IMR-90 (cell line): ENCODE measurements around the gene ISM1. TPM values are rescaled to one million over a fixed set of nuclear protein-coding genes. Genes with fewer than 3 reads are reported as not detected.

Source experiments
- ATAC-seq: fragments of 200-7000 bp; cut with Tn5 transposase; 2 replicates; pipeline ENCODE4 v1.9.1; 2020; ENCODE audit warnings: low read depth, mild to moderate bottlenecking, moderate library complexity
- BruUV-seq: library from RNA; stranded (reverse); fragments of 400-500 nt; replicated peaks from 2 replicates; lab custom pipeline; 2021; lab: Mats Ljungman, UMichigan
- CTCF ChIA-PET: fragments of 300-600 bp; formaldehyde crosslinking; extraction: SDS; loops from one replicate; lab custom pipeline; 2021; ENCODE audit warnings: antibody characterized with exemption; lab: Yijun Ruan, JAX
- POLR2A ChIA-PET: fragments of 300-600 bp; sonication (Branson Sonifier 250); formaldehyde crosslinking; loops from one replicate; lab custom pipeline; 2022; ENCODE audit warnings: antibody characterized with exemption; ENCODE audit not compliant: unreplicated experiment; lab: Charles Lee
- DNase-seq: peaks from one replicate; pipeline ENCODE4 v3.0.0; 2013
- H2AFZ ChIP-seq: replicated peaks from 2 replicates; pipeline ENCODE3; 2013; ENCODE audit warnings: low read length, mild to moderate bottlenecking; ENCODE audit not compliant: poor library complexity
- H2AK5ac ChIP-seq: 2 replicates; pipeline ENCODE4 v1.6.1; 2013; ENCODE audit warnings: low read depth, low read length, inconsistent platforms
- H2AK9ac ChIP-seq: replicated peaks from 2 replicates; pipeline ENCODE3; 2013; ENCODE audit warnings: mild to moderate bottlenecking, low read depth, low read length, moderate library complexity; ENCODE audit not compliant: poor library complexity
- H2BK120ac ChIP-seq: 2 replicates; pipeline ENCODE4 v1.6.1; 2013; ENCODE audit warnings: low read depth, low read length, inconsistent platforms
- H2BK15ac ChIP-seq: 3 replicates; pipeline ENCODE4 v1.6.1; 2013; ENCODE audit warnings: low read depth, low read length, inconsistent platforms
- H2BK20ac ChIP-seq: 2 replicates; pipeline ENCODE4 v1.6.1; 2013; ENCODE audit warnings: low read depth, mild to moderate bottlenecking, inconsistent platforms, low read length, moderate library complexity
- H2BK5ac ChIP-seq: 2 replicates; pipeline ENCODE4 v1.6.1; 2013; ENCODE audit warnings: mild to moderate bottlenecking, low read depth, low read length, inconsistent platforms; ENCODE audit not compliant: poor library complexity, severe bottlenecking
- H3K14ac ChIP-seq: replicated peaks from 2 replicates; pipeline ENCODE4 v1.6.1; 2013; ENCODE audit warnings: low read depth, low read length, inconsistent platforms
- H3K18ac ChIP-seq: 2 replicates; pipeline ENCODE4 v1.6.1; 2013; ENCODE audit warnings: low read depth, low read length, control low read depth
- H3K23ac ChIP-seq: 2 replicates; pipeline ENCODE4 v1.6.1; 2013; ENCODE audit warnings: low read depth, low read length, inconsistent platforms
- H3K27ac ChIP-seq: 2 replicates; pipeline ENCODE4 v1.5.1; 2013; ENCODE audit warnings: mild to moderate bottlenecking, control low read depth, low read length; ENCODE audit not compliant: insufficient read depth
- H3K27me3 ChIP-seq: 2 replicates; pipeline ENCODE4 v1.6.1; 2013; ENCODE audit warnings: low read length; ENCODE audit not compliant: control insufficient read depth, insufficient read depth
- H3K36me3 ChIP-seq: 2 replicates; pipeline ENCODE4 v1.6.1; 2013; ENCODE audit warnings: low read length, mixed read lengths; ENCODE audit not compliant: control insufficient read depth, insufficient read depth
- H3K4ac ChIP-seq: 2 replicates; pipeline ENCODE4 v1.6.1; 2013; ENCODE audit warnings: low read depth, low read length, inconsistent platforms
- H3K4me1 ChIP-seq: 2 replicates; pipeline ENCODE4 v1.6.1; 2013; ENCODE audit warnings: low read length, mixed read lengths; ENCODE audit not compliant: control insufficient read depth, insufficient read depth
- H3K4me2 ChIP-seq: 2 replicates; pipeline ENCODE4 v1.6.1; 2013; ENCODE audit warnings: low read depth, mild to moderate bottlenecking, control low read depth, low read length, moderate library complexity
- H3K4me3 ChIP-seq: 2 replicates; pipeline ENCODE4 v1.5.1; 2013; ENCODE audit warnings: low read depth, mild to moderate bottlenecking, control low read depth, low read length, moderate library complexity; ENCODE audit not compliant: insufficient read depth
- H3K56ac ChIP-seq: 2 replicates; pipeline ENCODE4 v1.6.1; 2013; ENCODE audit warnings: low read length, inconsistent platforms; ENCODE audit not compliant: insufficient read depth; ENCODE audit errors: extremely low read depth
- H3K79me1 ChIP-seq, 2 experiments: 2 replicates each; pipeline ENCODE4 v1.6.1; 2013; ENCODE audit warnings: low read length in 2 of 2, inconsistent platforms in 1 of 2, low read depth in 1 of 2
- H3K9ac ChIP-seq: 2 replicates; pipeline ENCODE4 v1.6.1; 2013; ENCODE audit warnings: low read depth, low read length, control low read depth
- H3K9me1 ChIP-seq: 2 replicates; pipeline ENCODE4 v1.6.1; 2013; ENCODE audit warnings: low read length, inconsistent platforms; ENCODE audit not compliant: insufficient read depth
- H3K9me3 ChIP-seq: 2 replicates; pipeline ENCODE4 v1.6.1; 2013; ENCODE audit warnings: low read length; ENCODE audit not compliant: control insufficient read depth, insufficient read depth
- H4K20me1 ChIP-seq: 2 replicates; pipeline ENCODE4 v1.6.1; 2013; ENCODE audit warnings: low read length, inconsistent platforms; ENCODE audit not compliant: insufficient read depth
- H4K5ac ChIP-seq: 2 replicates; pipeline ENCODE4 v1.6.1; 2013; ENCODE audit warnings: mild to moderate bottlenecking, low read depth, low read length, control low read depth
- H4K8ac ChIP-seq, 2 experiments: 2 replicates each; pipeline ENCODE4 v1.6.1; 2013; ENCODE audit warnings: low read depth in 2 of 2, low read length in 2 of 2, control low read depth in 1 of 2, inconsistent platforms in 1 of 2
- H4K91ac ChIP-seq: 2 replicates; pipeline ENCODE4 v1.6.1; 2013; ENCODE audit warnings: low read depth, low read length, inconsistent platforms; ENCODE audit not compliant: insufficient read depth
- BHLHE40 ChIP-seq: fragments of 150-350 bp; IDR thresholded peaks from 2 replicates; pipeline ENCODE4 v1.6.1; 2016; ENCODE audit warnings: mild to moderate bottlenecking, low read depth, low read length
- CEBPB ChIP-seq: IDR thresholded peaks from 2 replicates; pipeline ENCODE4 v1.6.1; 2012; ENCODE audit warnings: low read depth, low read length, improper control_type of control experiment
- CHD1 ChIP-seq: IDR thresholded peaks from 2 replicates; pipeline ENCODE4 v1.6.1; 2012; ENCODE audit warnings: low read depth, low read length, improper control_type of control experiment
- CTCF ChIP-seq: conservative IDR thresholded peaks from 2 replicates; pipeline ENCODE4 v1.5.1; 2012; ENCODE audit warnings: mild to moderate bottlenecking, low read depth, low read length, improper control_type of control experiment
- ELK1 ChIP-seq: fragments of 150-350 bp; IDR thresholded peaks from 2 replicates; pipeline ENCODE4 v1.6.1; 2016; ENCODE audit warnings: low read depth, mild to moderate bottlenecking, low read length, moderate library complexity, borderline replicate concordance
- FOS ChIP-seq: fragments of 150-350 bp; IDR thresholded peaks from 2 replicates; pipeline ENCODE4 v1.6.1; 2016; ENCODE audit warnings: low read depth, low read length
- MAFK ChIP-seq: IDR thresholded peaks from 2 replicates; pipeline ENCODE4 v1.6.1; 2012; ENCODE audit warnings: low read depth, low read length, improper control_type of control experiment
- MAZ ChIP-seq: IDR thresholded peaks from 2 replicates; pipeline ENCODE4 v1.6.1; 2012; ENCODE audit warnings: low read depth, mild to moderate bottlenecking, low read length, improper control_type of control experiment, moderate library complexity, borderline replicate concordance
- MXI1 ChIP-seq: IDR thresholded peaks from 2 replicates; pipeline ENCODE4 v1.6.1; 2012; ENCODE audit warnings: low read depth, mild to moderate bottlenecking, low read length, moderate library complexity, borderline replicate concordance
- NFE2L2 ChIP-seq: fragments of 150-350 bp; IDR thresholded peaks from 2 replicates; pipeline ENCODE4 v1.6.1; 2016; ENCODE audit warnings: low read depth, mild to moderate bottlenecking, low read length
- POLR2A ChIP-seq: IDR thresholded peaks from 2 replicates; pipeline ENCODE4 v1.6.1; 2012; ENCODE audit warnings: mild to moderate bottlenecking, low read depth, low read length
- RAD21 ChIP-seq: IDR thresholded peaks from 2 replicates; pipeline ENCODE4 v1.6.1; 2012; ENCODE audit warnings: low read length, improper control_type of control experiment
- RCOR1 ChIP-seq: IDR thresholded peaks from 2 replicates; pipeline ENCODE4 v1.6.1; 2012; ENCODE audit warnings: mild to moderate bottlenecking, low read length, improper control_type of control experiment; ENCODE audit not compliant: insufficient replicate concordance
- RFX5 ChIP-seq: IDR thresholded peaks from 2 replicates; pipeline ENCODE4 v1.8.0; 2012; ENCODE audit warnings: low read depth, mild to moderate bottlenecking, low read length, moderate library complexity
- SMC3 ChIP-seq: fragments of 150-350 bp; IDR thresholded peaks from 2 replicates; pipeline ENCODE4 v1.6.1; 2016; ENCODE audit warnings: low read depth, mild to moderate bottlenecking, antibody characterized with exemption, low read length, moderate library complexity
- USF2 ChIP-seq: fragments of 150-350 bp; IDR thresholded peaks from 2 replicates; pipeline ENCODE4 v1.6.1; 2017; ENCODE audit warnings: mild to moderate bottlenecking, antibody characterized with exemption, low read length, low read depth
- WGBS, 2 experiments: methylation state at CpG; one replicate each; pipeline versions ENCODE4 v1.1.5 to v1.1.7; 2013; ENCODE audit warnings: missing lambda C conversion rate in 2 of 2; ENCODE audit not compliant: insufficient read length in 1 of 2; ENCODE audit errors: extremely low coverage in 2 of 2; 5-methylcytosine and 5-hydroxymethylcytosine counted together
- dilution Hi-C: fragments of 300-500 bp; cut with HindIII; formaldehyde crosslinking; loops from one replicate; pipeline ENCODE4 v1.14.3; 2018; ENCODE audit warnings: low sequenced_read_pairs; ENCODE audit not compliant: unreplicated experiment
- in situ Hi-C: fragments of 300-500 bp; cut with MboI; formaldehyde crosslinking; loops from 3 replicates; pipeline ENCODE4 v1.14.3; 2019; ENCODE audit warnings: low sequenced_read_pairs, inconsistent platforms, mixed read lengths
- intact Hi-C: fragments of 100-400 bp; cut with micrococcal nuclease; formaldehyde crosslinking; loops from 2 replicates; pipeline ENCODE4 v1.10.0; 2022
- polyA plus RNA-seq, 3 experiments: library from polyadenylated mRNA; depleted of rRNA; stranded (reverse); fragments of >200 nt; gene quantifications; 2 replicates each; pipeline ENCODE4 v1.2.3, GENCODE V29; 2012; ENCODE audit warnings: low replicate concordance in 1 of 3
- total RNA-seq: library from RNA; depleted of rRNA; stranded (reverse); fragments of >200 nt; gene quantifications from 2 replicates; pipeline ENCODE4 v1.2.3, GENCODE V29; 2012

ISM1 gene
- total and polyA plus RNA-seq, 2 of the 4 experiments (the other 2 are of a cell fraction): not detected

- POLR2A ChIA-PET: no interaction called here
- dilution Hi-C loops (no loop called here), in situ Hi-C loops (no loop called here), intact Hi-C loops (no loop called here)
- H3K9ac ChIP-seq: no peak overlapping the region
- no peak overlapping the region for H2BK5ac ChIP-seq
- no peaks in the 10 kb centered on the region for H3K36me3 ChIP-seq
- H4K20me1 ChIP-seq: no peaks in the 10 kb centered on the region
- H3K4me3 ChIP-seq: no peak overlapping the region
- no peak overlapping the region for H2AK5ac ChIP-seq
- no peak overlapping the region for H4K8ac ChIP-seq
- no peak overlapping the region for H3K4me2 ChIP-seq
- H3K4me1 ChIP-seq: no peaks in the 10 kb centered on the region
- TF ChIP-seq SMC3: no peak
- no peak for TF ChIP-seq CTCF
- TF ChIP-seq BHLHE40: no peak
- TF ChIP-seq MAZ: no peak
- no peak for TF ChIP-seq CHD1
- TF ChIP-seq MAFK: no peak
- TF ChIP-seq FOS: no peak
- TF ChIP-seq USF2: no peak
- no peak for TF ChIP-seq POLR2A
- TF ChIP-seq NFE2L2: no peak
- TF ChIP-seq CEBPB: no peak
- TF ChIP-seq RFX5: no peak
- no peak for TF ChIP-seq MXI1
- TF ChIP-seq RCOR1: no peak
- no peak for TF ChIP-seq ELK1
- TF ChIP-seq RAD21: no peak
- no peaks in the 10 kb centered on the region for H3K79me1 ChIP-seq
- no peak for ATAC-seq
- no peak overlapping the region for H3K27ac ChIP-seq
- H3K4ac ChIP-seq: no peak overlapping the region
- H2BK20ac ChIP-seq: no peak overlapping the region
- no peak overlapping the region for H2BK15ac ChIP-seq
- no peak overlapping the region for H2AFZ ChIP-seq
- no peak overlapping the region for H3K14ac ChIP-seq
- 83% methylated on average over 1 of the region's 18 CpGs; no CpG with 5 or more reads in 1 of the 2 experiments for WGBS, 2 experiments
- no peak for DNase-seq
- no peak overlapping the region for H2AK9ac ChIP-seq
- H2BK120ac ChIP-seq: no peak overlapping the region
- no peak overlapping the region for H4K91ac ChIP-seq
- H4K5ac ChIP-seq: no peak overlapping the region
- H3K23ac ChIP-seq: no peak overlapping the region
- no peaks in the 10 kb centered on the region; the same call in 1 of the 2 replicates for H3K27me3 ChIP-seq
- H3K56ac ChIP-seq: no peak overlapping the region
- CTCF ChIA-PET: no interaction called here
- H3K9me1 ChIP-seq: no peaks in the 10 kb centered on the region
- no TSS peak for BruUV-seq
- H3K9me3 ChIP-seq: no peaks in the 10 kb centered on the region
- no peak overlapping the region for H3K18ac ChIP-seq
Measured at GRCh38 chr20:13299401-13299800, 78.3 kb downstream of the ISM1 start.
